GM18868 (cell line): Measurements from ENCODE around the gene RNPS1.
"Not testable (repeated sequence)": the region's sequence is repeated elsewhere in the genome, so short reads cannot be mapped to it uniquely, and the experiment has no call there.

Experiments
- ATAC-seq: cut with Tn5 transposase; IDR thresholded peaks from one replicate; pipeline ENCODE4 v1.9.1; 2021; ENCODE audit warnings: mild to moderate bottlenecking, moderate library complexity; ENCODE audit not compliant: unreplicated experiment

The RNPS1 gene

GRCh38 chr16:2284001-2284770 is 16.3 kb upstream of the RNPS1 start:
- ATAC-seq, result no peak

GRCh38 chr16:2282866-2283555 is 15.1 kb upstream of the RNPS1 start:
- no peak for ATAC-seq

GRCh38 chr16:2282262-2282661 is 14.3 kb upstream of the RNPS1 start:
- no peak for ATAC-seq

- ATAC-seq, result no peak
Measured at GRCh38 chr16:2280981-2281542, 13.1 kb upstream of the RNPS1 start.

GRCh38 chr16:2280461-2280860 is 12.5 kb upstream of the RNPS1 start:
- ATAC-seq, result no peak

GRCh38 chr16:2278956-2279800 is 11.3 kb upstream of the RNPS1 start:
- ATAC-seq, result no peak

GRCh38 chr16:2278272-2278608 is 10.3 kb upstream of the RNPS1 start:
- ATAC-seq, result no peak

- ATAC-seq, result no peak
Measured at GRCh38 chr16:2277466-2278271, 9.7 kb upstream of the RNPS1 start.

GRCh38 chr16:2276368-2277195 is 8.7 kb upstream of the RNPS1 start:
- no peak for ATAC-seq

GRCh38 chr16:2275476-2276367 is 7.8 kb upstream of the RNPS1 start:
- no peak for ATAC-seq

GRCh38 chr16:2273931-2274330 is 6.0 kb upstream of the RNPS1 start:
- ATAC-seq, result no peak

GRCh38 chr16:2273484-2273883 is 5.6 kb upstream of the RNPS1 start:
- ATAC-seq, result no peak

- no peak for ATAC-seq
Measured at GRCh38 chr16:2271848-2272461, 4.0 kb upstream of the RNPS1 start.

GRCh38 chr16:2270588-2271470 is 2.9 kb upstream of the RNPS1 start:
- ATAC-seq, result no peak

GRCh38 chr16:2270070-2270462 is 2.1 kb upstream of the RNPS1 start:
- no peak for ATAC-seq

GRCh38 chr16:2267505-2267912 is 417 bp downstream of the RNPS1 start:
- peak; percentile 60 for ATAC-seq

GRCh38 chr16:2266887-2267286 is 1.0 kb downstream of the RNPS1 start:
- not testable (repeated sequence) for ATAC-seq
